GM18870 (cell line): ENCODE data around the gene MBLAC1.
A peak's percentile ranks its signal among the peaks of the same experiment; 100 is the strongest.

Experiments used
- ATAC-seq: cut with Tn5 transposase; IDR thresholded peaks from one replicate; pipeline ENCODE4 v1.9.1; 2021; ENCODE audit warnings: moderate library complexity; ENCODE audit not compliant: unreplicated experiment

MBLAC1 gene

GRCh38 chr7:100095289-100095688 lies 31.5 kb upstream of the MBLAC1 start:
- no peak for ATAC-seq

- ATAC-seq, result no peak
Measured at GRCh38 chr7:100095704-100096103, 31.1 kb upstream of the MBLAC1 start.

- ATAC-seq, result no peak
Measured at GRCh38 chr7:100098913-100099312, 27.9 kb upstream of the MBLAC1 start.

- no peak for ATAC-seq
Measured at GRCh38 chr7:100099452-100099851, 27.3 kb upstream of the MBLAC1 start.

GRCh38 chr7:100100420-100101015 lies 26.2 kb upstream of the MBLAC1 start:
- peak; percentile 49 for ATAC-seq

- ATAC-seq, result peak; percentile 61
Measured at GRCh38 chr7:100101016-100101862, 25.5 kb upstream of the MBLAC1 start, which contains the start of the genes AP4M1 and MCM7. TSS of gene AP4M1 (plus strand) at chr7:100101643. CDS start at chr7:100101715, 72 bp downstream. TSS of gene MCM7 (minus strand) at chr7:100101397. CDS start at chr7:100101294, 103 bp downstream.

- no peak for ATAC-seq
Measured at GRCh38 chr7:100102950-100103840, 23.6 kb upstream of the MBLAC1 start.

- ATAC-seq, result no peak
Measured at GRCh38 chr7:100105534-100105933, 21.2 kb upstream of the MBLAC1 start.

- no peak for ATAC-seq
Measured at GRCh38 chr7:100106633-100107032, 20.1 kb upstream of the MBLAC1 start.

- ATAC-seq, result no peak
Measured at GRCh38 chr7:100107125-100107737, 19.5 kb upstream of the MBLAC1 start.

GRCh38 chr7:100107890-100108289 lies 18.9 kb upstream of the MBLAC1 start:
- no peak for ATAC-seq

- no peak for ATAC-seq
Measured at GRCh38 chr7:100109521-100110163, 17.1 kb upstream of the MBLAC1 start.

- ATAC-seq, result no peak
Measured at GRCh38 chr7:100111156-100111555, 15.6 kb upstream of the MBLAC1 start.

- no peak for ATAC-seq
Measured at GRCh38 chr7:100111914-100112313, 14.9 kb upstream of the MBLAC1 start.

- ATAC-seq, result no peak
Measured at GRCh38 chr7:100115026-100115425, 11.7 kb upstream of the MBLAC1 start.

- ATAC-seq, result no peak
Measured at GRCh38 chr7:100118388-100119071, 8.2 kb upstream of the MBLAC1 start.

GRCh38 chr7:100119072-100119969 lies 7.4 kb upstream of the MBLAC1 start, which contains the start of the genes CNPY4 and TAF6:
TSS of gene CNPY4 (plus strand) at chr7:100119634. CDS start at chr7:100119745, 111 bp downstream.
TSS of gene TAF6 (minus strand) at chr7:100119358. CDS start at chr7:100114209, 5,149 bp downstream.
- peak; percentile 73 for ATAC-seq

GRCh38 chr7:100119970-100120732 lies 6.6 kb upstream of the MBLAC1 start:
- peak; percentile 26 for ATAC-seq
